AG04449 (cell line): ENCODE results near the gene TFF2.

Experiments
- CTCF ChIA-PET: fragments of 350-600 bp; formaldehyde crosslinking; extraction: SDS; loops from one replicate; lab custom pipeline; 2021; ENCODE audit warnings: antibody characterized with exemption; lab: Yijun Ruan, JAX
- POLR2A ChIA-PET: fragments of 400-600, 350-600 bp; formaldehyde crosslinking; extraction: SDS; loops from one replicate; lab custom pipeline; 2020; ENCODE audit warnings: antibody characterized with exemption, inconsistent platforms; lab: Yijun Ruan, JAX
- DNase-seq: peaks from one replicate; pipeline ENCODE4 v3.0.0-alpha.2; 2010; ENCODE audit warnings: low read depth, low spot score
- H3K4me3 ChIP-seq: 2 replicates; pipeline ENCODE4 v1.5.1; 2011; ENCODE audit warnings: low read depth, mild to moderate bottlenecking, control low read depth, low read length
- CTCF ChIP-seq: IDR thresholded peaks from one replicate; pipeline ENCODE4 v1.5.1; 2011; ENCODE audit warnings: mild to moderate bottlenecking, moderate library complexity, low read length, control low read depth, inconsistent platforms; ENCODE audit not compliant: insufficient read depth; ENCODE audit errors: missing control alignments

TFF2 gene

GRCh38 chr21:42308914-42309752, 41.7 kb downstream of the TFF2 start:
- no peak overlapping the region for H3K4me3 ChIP-seq
- no peak for TF ChIP-seq CTCF
- ChIA-PET CTCF (interaction anchor here (1.0 to 1.7 kb wide), 3 partner anchors 8 to 161 kb away, joined by 4 to 5 read pairs (median 4); no protein-coding TSS in a partner anchor), POLR2A (no interaction called here)
- DNase-seq, result no peak

- ChIA-PET CTCF (interaction anchor here (1.7 kb wide), 1 partner anchor 7 kb away, joined by 5 read pairs; no protein-coding TSS in a partner anchor), POLR2A (no interaction called here)
- DNase-seq, result no peak
- H3K4me3 ChIP-seq, result no peak overlapping the region
- TF ChIP-seq CTCF, result no peak
Observed at GRCh38 chr21:42308161-42308913, 42.5 kb downstream of the TFF2 start.

- no peak overlapping the region for H3K4me3 ChIP-seq
- TF ChIP-seq CTCF, result no peak
- POLR2A ChIA-PET, result interaction anchor here (0.5 kb wide), 1 partner anchor 20 kb away, joined by 3 read pairs; no protein-coding TSS in a partner anchor
- DNase-seq, result no peak
- CTCF ChIA-PET, result no interaction called here
Observed at GRCh38 chr21:42307106-42307505, 43.7 kb downstream of the TFF2 start.

- no peak for DNase-seq
- ChIA-PET POLR2A (no interaction called here), CTCF (no interaction called here)
- TF ChIP-seq CTCF, result no peak
- H3K4me3 ChIP-seq, result no peak overlapping the region
Observed at GRCh38 chr21:42306366-42307035, 44.3 kb downstream of the TFF2 start.

GRCh38 chr21:42305707-42306147, 45.1 kb downstream of the TFF2 start:
- TF ChIP-seq CTCF, result no peak
- POLR2A ChIA-PET, result no interaction called here
- CTCF ChIA-PET, result no interaction called here
- H3K4me3 ChIP-seq, result no peak overlapping the region
- DNase-seq, result no peak
